GM18870 (cell line): ENCODE results near the gene WDR86.

Source experiments
- ATAC-seq: cut with Tn5 transposase; IDR thresholded peaks from one replicate; pipeline ENCODE4 v1.9.1; 2021; ENCODE audit warnings: moderate library complexity; ENCODE audit not compliant: unreplicated experiment

WDR86 gene

GRCh38 chr7:151440799-151441445, 31.1 kb upstream of the WDR86 start:
- no peak for ATAC-seq

GRCh38 chr7:151439855-151440798, 30.3 kb upstream of the WDR86 start, which contains the start of gene CRYGN:
Gene CRYGN, minus strand, starts transcription at chr7:151440141. Its CDS starts 224 bp downstream, at chr7:151439917.
- ATAC-seq = no peak

GRCh38 chr7:151438864-151439601, 29.2 kb upstream of the WDR86 start:
- ATAC-seq = no peak

- no peak for ATAC-seq
These were observed 28.2 kb upstream of the WDR86 start for GRCh38 chr7:151437866-151438516.

- ATAC-seq = no peak
These were observed 27.3 kb upstream of the WDR86 start for GRCh38 chr7:151437159-151437553.

- no peak for ATAC-seq
These were observed 26.8 kb upstream of the WDR86 start for GRCh38 chr7:151436446-151437158.

GRCh38 chr7:151435971-151436370, 26.1 kb upstream of the WDR86 start:
- no peak for ATAC-seq

- ATAC-seq = no peak
These were observed 25.5 kb upstream of the WDR86 start for GRCh38 chr7:151435103-151435916.

GRCh38 chr7:151434549-151434948, 24.7 kb upstream of the WDR86 start:
- no peak for ATAC-seq

- no peak for ATAC-seq
These were observed 24.0 kb upstream of the WDR86 start for GRCh38 chr7:151433721-151434400.

- peak; percentile 47 for ATAC-seq
These were observed 23.1 kb upstream of the WDR86 start for GRCh38 chr7:151432658-151433521.

- no peak for ATAC-seq
These were observed 22.0 kb upstream of the WDR86 start for GRCh38 chr7:151431768-151432311.

- no peak for ATAC-seq
These were observed 21.5 kb upstream of the WDR86 start for GRCh38 chr7:151431281-151431767.

- ATAC-seq = no peak
These were observed 20.8 kb upstream of the WDR86 start for GRCh38 chr7:151430391-151431205.

- ATAC-seq = peak; percentile 53
These were observed 19.9 kb upstream of the WDR86 start for GRCh38 chr7:151429560-151430331.

- ATAC-seq = no peak
These were observed 19.4 kb upstream of the WDR86 start for GRCh38 chr7:151429237-151429559.
